H1 (cell line): ENCODE measurements around the gene SYT6. TPM values are rescaled to one million over a fixed set of nuclear protein-coding genes. Genes with fewer than 3 reads are reported as not detected.

Experiments
- MAFK ChIP-seq: IDR thresholded peaks from 2 replicates; pipeline ENCODE4 v1.6.1; 2012; ENCODE audit warnings: low read depth, mild to moderate bottlenecking, improper control_type of control experiment, low read length
- NRF1 ChIP-seq: IDR thresholded peaks from 2 replicates; pipeline ENCODE4 v1.6.1; 2011; ENCODE audit warnings: mild to moderate bottlenecking, low read depth, low read length, improper control_type of control experiment
- RAD21 ChIP-seq, 2 experiments: IDR thresholded peaks in 1 of 2; conservative IDR thresholded peaks in 1 of 2; 2 replicates each; pipeline ENCODE4 v1.6.1; 2011; ENCODE audit warnings: low read depth in 2 of 2, low read length in 2 of 2, improper control_type of control experiment in 1 of 2, inconsistent platforms in 1 of 2, mild to moderate bottlenecking in 1 of 2, moderate library complexity in 1 of 2
- polyA plus RNA-seq, 7 experiments: library from polyadenylated mRNA; depleted of rRNA in 3 of 7; stranded (reverse) in 5 of 7; unstranded in 2 of 7; fragments of >200 nt in 5 of 7; fragments of 200-250 nt in 2 of 7; gene quantifications; 1 replicate in 5 of 7; 2 replicates in 1 of 7; 4 replicates in 1 of 7; pipeline versions ENCODE4 v1.2.1 to v1.2.3, GENCODE V29; 2011 to 2013; ENCODE audit warnings: missing spikeins in 2 of 7, mixed read lengths in 2 of 7
- total RNA-seq: library from RNA; stranded (reverse); fragmentation: NEBNext Ultra II Directional; extraction: Animal tissue kit (Norgen Biotek cat#: 25700); gene quantifications from 2 replicates; pipeline ENCODE4 v1.2.1, GENCODE V29; 2021
- TF ChIP-seq, protein P1 (sequence below): fragments of 300-600 bp; sonication (generic); IDR thresholded peaks from 2 replicates; pipeline ENCODE4 v1.7.1; 2012; ENCODE audit warnings: low read length, moderate library complexity, mild to moderate bottlenecking, inconsistent platforms; ENCODE audit not compliant: insufficient replicate concordance

The SYT6 gene
- total and polyA plus RNA-seq, 2 of the 8 experiments (the other 6 are each of a cell fraction or from before 2014, with no cell fraction given), result 33.7 to 83.5 TPM

DNA sequence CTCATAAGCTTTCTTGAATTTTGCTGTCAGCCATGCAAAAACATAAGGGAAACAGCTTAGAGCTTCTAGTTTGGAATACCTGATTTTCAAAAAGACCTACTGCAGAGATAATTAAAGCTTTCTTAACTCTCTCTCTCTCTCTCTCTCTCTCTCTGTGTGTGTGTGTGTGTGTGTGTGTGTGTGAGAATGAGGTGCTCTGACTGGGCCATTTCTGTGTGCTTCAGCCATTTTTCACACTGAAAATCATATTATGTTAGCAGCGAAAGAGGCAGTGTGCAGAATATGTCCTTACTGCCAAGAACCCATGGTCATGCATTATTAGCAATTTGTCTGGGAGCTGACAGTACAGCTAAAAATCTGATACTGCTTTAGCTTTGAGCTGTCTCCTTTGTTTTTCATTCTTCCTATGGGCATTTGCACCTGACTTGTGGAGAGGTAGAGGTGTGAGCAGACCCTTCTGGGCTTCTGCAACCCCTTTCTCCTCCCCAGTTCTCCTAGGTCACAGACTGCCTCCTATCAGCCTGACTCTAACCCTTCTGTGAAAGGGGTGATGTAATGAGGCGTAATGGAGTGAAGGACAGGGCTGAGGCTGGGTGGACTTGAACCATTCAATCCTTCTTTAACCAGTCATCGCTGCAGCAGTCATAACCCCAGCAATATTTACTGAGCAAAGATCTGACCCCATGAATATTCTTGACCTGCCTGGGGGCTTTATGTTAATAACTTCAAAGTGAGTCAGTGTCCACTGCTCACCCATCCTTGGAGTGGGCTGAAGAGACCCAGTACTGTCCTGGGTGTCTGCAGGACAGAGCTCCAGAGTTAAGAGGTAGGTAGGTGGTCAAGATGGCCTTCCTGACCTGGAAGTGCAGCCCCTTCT is 61.2 kb downstream of the SYT6 start (continued):
- TF ChIP-seq, protein P1, sequence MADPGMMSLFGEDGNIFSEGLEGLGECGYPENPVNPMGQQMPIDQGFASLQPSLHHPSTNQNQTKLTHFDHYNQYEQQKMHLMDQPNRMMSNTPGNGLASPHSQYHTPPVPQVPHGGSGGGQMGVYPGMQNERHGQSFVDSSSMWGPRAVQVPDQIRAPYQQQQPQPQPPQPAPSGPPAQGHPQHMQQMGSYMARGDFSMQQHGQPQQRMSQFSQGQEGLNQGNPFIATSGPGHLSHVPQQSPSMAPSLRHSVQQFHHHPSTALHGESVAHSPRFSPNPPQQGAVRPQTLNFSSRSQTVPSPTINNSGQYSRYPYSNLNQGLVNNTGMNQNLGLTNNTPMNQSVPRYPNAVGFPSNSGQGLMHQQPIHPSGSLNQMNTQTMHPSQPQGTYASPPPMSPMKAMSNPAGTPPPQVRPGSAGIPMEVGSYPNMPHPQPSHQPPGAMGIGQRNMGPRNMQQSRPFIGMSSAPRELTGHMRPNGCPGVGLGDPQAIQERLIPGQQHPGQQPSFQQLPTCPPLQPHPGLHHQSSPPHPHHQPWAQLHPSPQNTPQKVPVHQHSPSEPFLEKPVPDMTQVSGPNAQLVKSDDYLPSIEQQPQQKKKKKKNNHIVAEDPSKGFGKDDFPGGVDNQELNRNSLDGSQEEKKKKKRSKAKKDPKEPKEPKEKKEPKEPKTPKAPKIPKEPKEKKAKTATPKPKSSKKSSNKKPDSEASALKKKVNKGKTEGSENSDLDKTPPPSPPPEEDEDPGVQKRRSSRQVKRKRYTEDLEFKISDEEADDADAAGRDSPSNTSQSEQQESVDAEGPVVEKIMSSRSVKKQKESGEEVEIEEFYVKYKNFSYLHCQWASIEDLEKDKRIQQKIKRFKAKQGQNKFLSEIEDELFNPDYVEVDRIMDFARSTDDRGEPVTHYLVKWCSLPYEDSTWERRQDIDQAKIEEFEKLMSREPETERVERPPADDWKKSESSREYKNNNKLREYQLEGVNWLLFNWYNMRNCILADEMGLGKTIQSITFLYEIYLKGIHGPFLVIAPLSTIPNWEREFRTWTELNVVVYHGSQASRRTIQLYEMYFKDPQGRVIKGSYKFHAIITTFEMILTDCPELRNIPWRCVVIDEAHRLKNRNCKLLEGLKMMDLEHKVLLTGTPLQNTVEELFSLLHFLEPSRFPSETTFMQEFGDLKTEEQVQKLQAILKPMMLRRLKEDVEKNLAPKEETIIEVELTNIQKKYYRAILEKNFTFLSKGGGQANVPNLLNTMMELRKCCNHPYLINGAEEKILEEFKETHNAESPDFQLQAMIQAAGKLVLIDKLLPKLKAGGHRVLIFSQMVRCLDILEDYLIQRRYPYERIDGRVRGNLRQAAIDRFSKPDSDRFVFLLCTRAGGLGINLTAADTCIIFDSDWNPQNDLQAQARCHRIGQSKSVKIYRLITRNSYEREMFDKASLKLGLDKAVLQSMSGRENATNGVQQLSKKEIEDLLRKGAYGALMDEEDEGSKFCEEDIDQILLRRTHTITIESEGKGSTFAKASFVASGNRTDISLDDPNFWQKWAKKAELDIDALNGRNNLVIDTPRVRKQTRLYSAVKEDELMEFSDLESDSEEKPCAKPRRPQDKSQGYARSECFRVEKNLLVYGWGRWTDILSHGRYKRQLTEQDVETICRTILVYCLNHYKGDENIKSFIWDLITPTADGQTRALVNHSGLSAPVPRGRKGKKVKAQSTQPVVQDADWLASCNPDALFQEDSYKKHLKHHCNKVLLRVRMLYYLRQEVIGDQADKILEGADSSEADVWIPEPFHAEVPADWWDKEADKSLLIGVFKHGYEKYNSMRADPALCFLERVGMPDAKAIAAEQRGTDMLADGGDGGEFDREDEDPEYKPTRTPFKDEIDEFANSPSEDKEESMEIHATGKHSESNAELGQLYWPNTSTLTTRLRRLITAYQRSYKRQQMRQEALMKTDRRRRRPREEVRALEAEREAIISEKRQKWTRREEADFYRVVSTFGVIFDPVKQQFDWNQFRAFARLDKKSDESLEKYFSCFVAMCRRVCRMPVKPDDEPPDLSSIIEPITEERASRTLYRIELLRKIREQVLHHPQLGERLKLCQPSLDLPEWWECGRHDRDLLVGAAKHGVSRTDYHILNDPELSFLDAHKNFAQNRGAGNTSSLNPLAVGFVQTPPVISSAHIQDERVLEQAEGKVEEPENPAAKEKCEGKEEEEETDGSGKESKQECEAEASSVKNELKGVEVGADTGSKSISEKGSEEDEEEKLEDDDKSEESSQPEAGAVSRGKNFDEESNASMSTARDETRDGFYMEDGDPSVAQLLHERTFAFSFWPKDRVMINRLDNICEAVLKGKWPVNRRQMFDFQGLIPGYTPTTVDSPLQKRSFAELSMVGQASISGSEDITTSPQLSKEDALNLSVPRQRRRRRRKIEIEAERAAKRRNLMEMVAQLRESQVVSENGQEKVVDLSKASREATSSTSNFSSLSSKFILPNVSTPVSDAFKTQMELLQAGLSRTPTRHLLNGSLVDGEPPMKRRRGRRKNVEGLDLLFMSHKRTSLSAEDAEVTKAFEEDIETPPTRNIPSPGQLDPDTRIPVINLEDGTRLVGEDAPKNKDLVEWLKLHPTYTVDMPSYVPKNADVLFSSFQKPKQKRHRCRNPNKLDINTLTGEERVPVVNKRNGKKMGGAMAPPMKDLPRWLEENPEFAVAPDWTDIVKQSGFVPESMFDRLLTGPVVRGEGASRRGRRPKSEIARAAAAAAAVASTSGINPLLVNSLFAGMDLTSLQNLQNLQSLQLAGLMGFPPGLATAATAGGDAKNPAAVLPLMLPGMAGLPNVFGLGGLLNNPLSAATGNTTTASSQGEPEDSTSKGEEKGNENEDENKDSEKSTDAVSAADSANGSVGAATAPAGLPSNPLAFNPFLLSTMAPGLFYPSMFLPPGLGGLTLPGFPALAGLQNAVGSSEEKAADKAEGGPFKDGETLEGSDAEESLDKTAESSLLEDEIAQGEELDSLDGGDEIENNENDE, result no peak
- no peak for TF ChIP-seq NRF1
- no peak for TF ChIP-seq MAFK
- TF ChIP-seq RAD21 (IDR thresholded peaks at IDR 0.05 in 1 of 2, conservative IDR thresholded peaks at IDR 0.05 in 1 of 2; ENCODE audit: low read depth in 2 of 2, low read length in 2 of 2), result no peak
